HG03571 (cell line): ENCODE measurements around the gene SPACA4.

ENCODE experiments used
- ATAC-seq: cut with Tn5 transposase; IDR thresholded peaks from one replicate; pipeline ENCODE4 v1.9.1; 2021; ENCODE audit not compliant: unreplicated experiment

Gene SPACA4

DNA sequence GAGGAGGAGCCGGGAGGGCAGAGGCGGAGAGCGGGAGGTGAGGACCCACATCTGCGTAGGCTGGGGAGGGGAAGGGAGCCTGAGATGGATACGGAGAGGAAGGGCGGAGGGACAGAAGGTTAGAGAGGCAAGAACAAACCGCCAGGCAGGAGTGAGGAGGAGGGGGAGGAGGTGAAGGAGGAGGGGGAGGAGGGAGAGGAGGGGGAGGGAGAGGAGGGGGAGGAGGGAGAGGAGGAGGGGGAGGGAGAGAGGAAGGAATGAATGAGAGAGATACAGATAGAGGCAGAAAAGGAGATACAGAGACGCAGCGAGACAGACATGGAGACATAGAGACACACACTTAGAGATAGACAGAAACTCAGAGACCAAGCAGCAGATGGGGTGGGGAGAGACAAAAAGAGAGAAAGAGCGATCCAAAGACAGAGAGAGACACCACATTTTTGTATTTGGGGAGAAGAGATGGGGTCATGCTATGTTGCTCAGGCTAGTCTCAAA, 40.2 kb downstream of the SPACA4 start:
- ATAC-seq = no peak

DNA sequence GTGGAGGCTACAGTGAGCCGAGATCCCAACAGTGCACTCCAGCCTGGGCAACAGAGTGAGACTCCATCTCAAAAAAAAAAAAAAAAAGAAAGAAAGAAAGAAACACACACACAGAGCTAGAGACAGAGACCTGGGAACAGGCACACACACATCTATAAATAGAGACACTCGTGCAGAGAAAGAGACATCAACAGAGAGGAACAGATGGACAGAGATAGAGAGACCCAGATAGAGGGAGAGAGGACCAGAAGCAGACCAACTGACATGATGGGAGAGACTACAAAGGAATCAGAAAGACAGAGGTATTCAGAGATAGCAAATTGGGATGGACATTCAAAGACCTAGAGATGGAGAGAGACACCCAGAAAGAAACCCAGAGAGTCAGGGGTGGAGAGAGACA, 41.6 kb downstream of the SPACA4 start:
- ATAC-seq = no peak

DNA sequence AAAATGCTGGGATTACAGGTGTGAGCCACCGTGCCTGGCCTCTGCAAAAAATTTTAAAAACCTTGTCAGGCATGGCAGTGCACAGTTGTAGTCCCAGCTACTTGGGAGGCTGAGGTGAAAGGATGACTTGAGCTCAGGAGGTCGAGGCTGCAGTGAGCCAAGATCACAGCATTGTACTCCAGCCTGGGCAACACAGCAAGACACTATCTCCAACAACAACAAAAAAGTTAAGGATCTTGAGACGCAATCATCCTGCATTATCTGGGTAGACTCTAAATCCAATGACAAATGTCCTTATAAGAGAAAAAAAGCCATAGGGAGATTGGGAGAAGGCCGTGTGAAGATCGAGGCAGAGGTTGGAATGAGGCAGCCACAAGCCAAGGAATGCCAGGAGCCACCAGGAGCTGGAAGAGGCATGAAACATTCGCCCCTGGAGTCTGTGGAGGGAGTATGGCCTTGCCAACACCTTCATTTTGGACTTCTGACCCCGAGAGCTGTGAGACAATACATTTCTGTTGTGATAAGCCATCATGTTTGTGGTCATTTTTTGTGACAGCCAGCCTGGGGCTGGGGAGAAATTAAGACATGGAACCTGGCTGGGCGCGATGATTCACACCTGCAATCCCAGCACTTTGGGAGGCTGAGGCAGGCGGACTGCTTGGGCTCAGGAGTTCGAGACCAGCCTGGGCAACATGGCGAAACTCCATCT, 44.6 kb downstream of the SPACA4 start:
- ATAC-seq = no peak

- no peak for ATAC-seq
These were observed 45.1 kb downstream of the SPACA4 start for GRCh38 chr19:48651683-48652048.

GRCh38 chr19:48654299-48655059, 47.9 kb downstream of the SPACA4 start:
- ATAC-seq = no peak

DNA sequence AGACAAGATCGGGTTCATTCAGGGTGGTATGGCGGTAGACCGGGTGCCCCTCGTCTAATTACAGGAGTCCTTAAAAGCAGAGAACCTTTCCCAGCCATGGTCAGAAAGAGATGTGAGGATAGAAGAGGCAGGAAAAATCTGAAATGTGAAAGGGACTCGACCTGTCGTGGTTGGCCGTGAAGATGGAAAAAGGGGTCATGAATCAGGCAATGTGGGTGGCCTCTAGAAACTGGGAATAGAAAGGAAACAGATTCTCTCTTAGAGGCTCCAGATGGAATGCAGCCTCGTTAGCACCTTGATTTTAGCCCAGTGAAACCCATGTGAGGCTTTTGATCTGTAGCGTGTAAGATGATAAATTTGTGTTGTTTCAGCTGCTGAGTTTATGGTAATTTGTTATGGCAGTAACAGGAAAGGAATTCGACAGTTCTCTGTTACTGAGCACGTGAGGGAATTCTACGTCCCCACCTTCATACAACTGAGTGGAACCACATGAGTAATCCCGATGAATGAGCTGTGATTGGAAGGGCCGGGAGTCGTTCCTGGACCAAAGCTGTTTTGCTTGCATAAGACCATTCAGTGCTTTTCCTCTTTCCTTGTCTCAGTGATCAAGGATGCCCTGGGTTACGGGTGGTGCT, 50.4 kb downstream of the SPACA4 start:
- ATAC-seq = no peak
